Esophagus mucosa (tissue), 1 donor: ENCODE data around the gene PATL1. TPM values are rescaled to one million over a fixed set of nuclear protein-coding genes. Genes with fewer than 3 reads are reported as not detected.
"Not testable (repeated sequence)": the region's sequence is repeated elsewhere in the genome, so short reads cannot be mapped to it uniquely, and the experiment has no call there.

Experiments used
- ATAC-seq: fragments of 200-7000 bp; cut with Tn5 transposase; one replicate; pipeline ENCODE4 v1.9.1; 2020
- total RNA-seq: library from RNA; stranded (reverse); gene quantifications from one replicate; pipeline ENCODE4 v1.2.4, GENCODE V29; 2023
- donor health status: DM: yes; HTN: yes; CAD: no.

PATL1 gene
- total RNA-seq: 20.6 TPM

GRCh38 chr11:59668950-59669610 is at the start of gene PATL1:
TSS of gene PATL1 (minus strand) at chr11:59669037. CDS start at chr11:59668895, 142 bp downstream.
- peak; percentile 99 for ATAC-seq

GRCh38 chr11:59716051-59716450 is 47.2 kb upstream of the PATL1 start:
- ATAC-seq: no peak

- ATAC-seq: no peak
These were observed 44.9 kb upstream of the PATL1 start, which contains the start of gene OR10V1 for GRCh38 chr11:59713745-59714144. TSS of gene OR10V1 (minus strand) at chr11:59713845. CDS start at chr11:59713845, 0 bp downstream.

GRCh38 chr11:59710136-59710847 is 41.5 kb upstream of the PATL1 start:
- ATAC-seq: no peak

GRCh38 chr11:59708537-59708936 is 39.7 kb upstream of the PATL1 start:
- ATAC-seq: no peak

- ATAC-seq: no peak
These were observed 38.5 kb upstream of the PATL1 start for GRCh38 chr11:59707371-59707770.

- ATAC-seq: no peak
These were observed 37.9 kb upstream of the PATL1 start for GRCh38 chr11:59706518-59707285.

- no peak for ATAC-seq
These were observed 36.5 kb upstream of the PATL1 start for GRCh38 chr11:59705294-59705693.

GRCh38 chr11:59703515-59703914 is 34.7 kb upstream of the PATL1 start:
- not testable (repeated sequence) for ATAC-seq

GRCh38 chr11:59700157-59700556 is 31.3 kb upstream of the PATL1 start:
- not testable (repeated sequence) for ATAC-seq

- ATAC-seq: no peak
These were observed 29.7 kb upstream of the PATL1 start for GRCh38 chr11:59698506-59698905.

- ATAC-seq: no peak
These were observed 24.1 kb upstream of the PATL1 start for GRCh38 chr11:59692915-59693314.

GRCh38 chr11:59691156-59691555 is 22.3 kb upstream of the PATL1 start:
- ATAC-seq: no peak

- ATAC-seq: no peak
These were observed 20.2 kb upstream of the PATL1 start for GRCh38 chr11:59689015-59689414.

- not testable (repeated sequence) for ATAC-seq
These were observed 12.5 kb upstream of the PATL1 start for GRCh38 chr11:59681260-59681725.

- ATAC-seq: peak; percentile 86
These were observed 11.7 kb upstream of the PATL1 start for GRCh38 chr11:59680287-59681154.

GRCh38 chr11:59679347-59679746 is 10.5 kb upstream of the PATL1 start:
- no peak for ATAC-seq

- ATAC-seq: no peak
These were observed 10.0 kb upstream of the PATL1 start for GRCh38 chr11:59678813-59679165.

GRCh38 chr11:59678118-59678812 is 9.4 kb upstream of the PATL1 start:
- ATAC-seq: no peak

GRCh38 chr11:59676205-59676604 is 7.4 kb upstream of the PATL1 start:
- no peak for ATAC-seq

GRCh38 chr11:59674291-59674690 is 5.5 kb upstream of the PATL1 start:
- ATAC-seq: no peak

- no peak for ATAC-seq
These were observed 4.5 kb upstream of the PATL1 start for GRCh38 chr11:59673291-59673690.
